ENCODE data around the gene MEP1A.

The MEP1A gene

DNA sequence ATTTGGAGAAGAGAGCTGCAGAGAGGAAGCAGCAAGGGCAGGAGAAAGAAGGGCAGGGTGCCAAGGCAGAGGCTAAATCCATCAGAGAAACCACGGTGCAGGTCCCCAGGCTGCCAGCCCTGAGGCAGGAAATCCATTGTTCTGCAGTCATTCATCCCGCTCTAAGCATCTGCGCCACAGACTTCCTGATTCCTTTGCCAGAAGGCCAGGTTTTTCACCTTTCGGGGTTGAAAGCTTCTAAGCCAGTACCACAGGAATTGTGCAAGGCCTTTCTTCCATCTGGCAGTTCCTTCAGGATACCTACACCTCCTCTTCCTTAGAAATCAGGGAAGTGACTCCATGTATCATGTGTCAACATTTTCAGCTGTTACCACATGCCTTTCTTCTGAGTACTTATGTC is 82.9 kb downstream of the MEP1A start:
- Histone ChIP-seq H3K23ac (ENCODE audit: low read length in 2 of 2) (no peak overlapping the region), H3K9me3 (ENCODE audit: control insufficient read depth, low read length) (no peaks in the 10 kb centered on the region), H3K36me3 (ENCODE audit: control insufficient read depth in 1 of 2, insufficient read depth in 2 of 2, low read depth in 1 of 2, low read length in 2 of 2) (no peaks in the 10 kb centered on the region), H3K9ac (ENCODE audit: low read length) (no peak overlapping the region), H2BK12ac (ENCODE audit: low read length in 2 of 2) (no peak overlapping the region), H4K91ac (ENCODE audit: low read length) (no peak overlapping the region), H3K4me1 (ENCODE audit: control insufficient read depth, insufficient read depth, low read depth, low read length) (peaks cover 3% of the 10 kb centered on the region), H2AFZ (ENCODE audit: low read depth, low read length) (no peak overlapping the region), H3K27me3 (ENCODE audit: control insufficient read depth in 1 of 2, insufficient read depth in 1 of 2, low read length in 2 of 2) (peaks cover 0 to 30% of the 10 kb centered on the region in 2 experiments), H3K4ac (ENCODE audit: low read depth in 1 of 2, low read length in 2 of 2) (no peak overlapping the region), H3K4me3 (ENCODE audit: insufficient read depth in 1 of 2, low read depth in 1 of 2, low read length in 2 of 2) (no peak overlapping the region), H3K4me2 (ENCODE audit: low read length, poor library complexity, severe bottlenecking) (no peak overlapping the region), H2BK5ac (ENCODE audit: low read depth, low read length, poor library complexity, severe bottlenecking) (no peak overlapping the region), H2BK15ac (ENCODE audit: low read depth, poor library complexity, severe bottlenecking) (no peak overlapping the region), H3K18ac (ENCODE audit: low read depth in 1 of 2, low read length in 2 of 2) (no peak overlapping the region), H4K8ac (ENCODE audit: low read length) (no peak overlapping the region), H3K27ac (ENCODE audit: low read length, poor library complexity, severe bottlenecking) (peak overlapping the region; percentile 11), H3K79me1 (replicated peaks; ENCODE audit: low read length, poor library complexity, severe bottlenecking) (no peaks in the 10 kb centered on the region), H2BK120ac (ENCODE audit: low read depth, low read length) (no peak overlapping the region), H3K14ac (ENCODE audit: low read length in 2 of 2) (no peak overlapping the region), H2AK5ac (ENCODE audit: low read length, severe bottlenecking) (no peak overlapping the region)
- 55% methylated on average over 4 of the region's 4 CpGs for WGBS
- peak; percentile 5 for DNase-seq

DNA sequence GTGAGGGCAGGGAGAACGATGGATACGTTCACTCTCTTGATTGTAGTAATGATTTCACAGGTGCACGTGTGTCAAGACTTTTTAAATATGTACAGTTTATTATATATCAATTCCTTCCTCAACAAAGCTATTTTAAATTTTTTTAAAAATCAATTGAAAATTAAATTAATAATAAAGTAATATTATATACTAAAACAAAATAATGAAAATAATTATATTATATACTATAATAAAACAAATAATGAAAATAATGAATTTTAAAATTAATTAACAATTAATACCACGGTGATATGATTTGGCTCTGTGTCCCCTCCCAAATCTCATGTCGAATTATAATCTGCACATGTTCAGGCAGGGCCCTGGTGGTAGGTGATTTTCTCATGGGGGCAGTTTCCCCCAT is 85.8 kb downstream of the MEP1A start:
- Histone ChIP-seq H3K27ac (ENCODE audit: low read length, poor library complexity, severe bottlenecking) (no peak overlapping the region), H2BK15ac (ENCODE audit: low read depth, poor library complexity, severe bottlenecking) (no peak overlapping the region), H3K4me3 (ENCODE audit: insufficient read depth in 1 of 2, low read depth in 1 of 2, low read length in 2 of 2) (no peak overlapping the region), H2AK5ac (ENCODE audit: low read length, severe bottlenecking) (no peak overlapping the region), H3K79me1 (replicated peaks; ENCODE audit: low read length, poor library complexity, severe bottlenecking) (no peaks in the 10 kb centered on the region), H3K14ac (ENCODE audit: low read length in 2 of 2) (no peak overlapping the region), H2AFZ (ENCODE audit: low read depth, low read length) (no peak overlapping the region), H3K9ac (ENCODE audit: low read length) (no peak overlapping the region), H3K9me3 (ENCODE audit: control insufficient read depth, low read length) (no peaks in the 10 kb centered on the region), H3K4me2 (ENCODE audit: low read length, poor library complexity, severe bottlenecking) (no peak overlapping the region), H3K4ac (ENCODE audit: low read depth in 1 of 2, low read length in 2 of 2) (no peak overlapping the region), H3K36me3 (ENCODE audit: control insufficient read depth in 1 of 2, insufficient read depth in 2 of 2, low read depth in 1 of 2, low read length in 2 of 2) (no peaks in the 10 kb centered on the region), H3K18ac (ENCODE audit: low read depth in 1 of 2, low read length in 2 of 2) (no peak overlapping the region), H3K27me3 (ENCODE audit: control insufficient read depth in 1 of 2, insufficient read depth in 1 of 2, low read length in 2 of 2) (peaks cover 0 to 21% of the 10 kb centered on the region in 2 experiments), H4K91ac (ENCODE audit: low read length) (no peak overlapping the region), H2BK120ac (ENCODE audit: low read depth, low read length) (no peak overlapping the region), H3K23ac (ENCODE audit: low read length in 2 of 2) (no peak overlapping the region), H4K8ac (ENCODE audit: low read length) (no peak overlapping the region), H2BK5ac (ENCODE audit: low read depth, low read length, poor library complexity, severe bottlenecking) (no peak overlapping the region), H2BK12ac (ENCODE audit: low read length in 2 of 2) (no peak overlapping the region), H3K4me1 (ENCODE audit: control insufficient read depth, insufficient read depth, low read depth, low read length) (peaks cover 3% of the 10 kb centered on the region)
- 100% methylated on average over 1 of the region's 5 CpGs for WGBS
- DNase-seq, result no peak

DNA sequence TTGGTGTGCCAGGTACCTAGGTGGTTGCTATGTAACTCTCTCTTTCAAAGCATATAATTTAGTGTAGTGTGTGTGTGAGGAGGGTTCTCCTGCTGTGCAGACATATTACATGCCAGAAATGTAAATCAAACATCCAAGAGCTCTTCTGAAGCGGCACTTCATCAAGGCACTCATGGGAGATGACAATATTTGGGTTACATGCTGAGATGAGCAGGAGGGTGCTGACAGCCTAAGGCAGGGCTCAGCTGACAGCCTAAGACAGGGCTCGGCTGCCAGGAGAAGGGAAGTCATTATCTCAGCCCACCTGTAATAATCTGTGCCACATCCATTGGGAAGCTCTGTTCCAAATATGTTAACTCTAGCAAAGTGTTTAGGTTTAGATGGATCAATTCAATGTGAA is 89.5 kb downstream of the MEP1A start:
- Histone ChIP-seq H3K4me1 (ENCODE audit: control insufficient read depth, insufficient read depth, low read depth, low read length) (no peaks in the 10 kb centered on the region), H3K18ac (ENCODE audit: low read depth in 1 of 2, low read length in 2 of 2) (no peak overlapping the region), H3K27ac (ENCODE audit: low read length, poor library complexity, severe bottlenecking) (no peak overlapping the region), H3K9ac (ENCODE audit: low read length) (no peak overlapping the region), H3K23ac (ENCODE audit: low read length in 2 of 2) (no peak overlapping the region), H3K36me3 (ENCODE audit: control insufficient read depth in 1 of 2, insufficient read depth in 2 of 2, low read depth in 1 of 2, low read length in 2 of 2) (no peaks in the 10 kb centered on the region), H2BK5ac (ENCODE audit: low read depth, low read length, poor library complexity, severe bottlenecking) (no peak overlapping the region), H2BK120ac (ENCODE audit: low read depth, low read length) (no peak overlapping the region), H3K4me2 (ENCODE audit: low read length, poor library complexity, severe bottlenecking) (no peak overlapping the region), H2AK5ac (ENCODE audit: low read length, severe bottlenecking) (no peak overlapping the region), H2BK12ac (ENCODE audit: low read length in 2 of 2) (no peak overlapping the region), H4K8ac (ENCODE audit: low read length) (no peak overlapping the region), H3K79me1 (replicated peaks; ENCODE audit: low read length, poor library complexity, severe bottlenecking) (no peaks in the 10 kb centered on the region), H3K9me3 (ENCODE audit: control insufficient read depth, low read length) (no peaks in the 10 kb centered on the region), H3K4ac (ENCODE audit: low read depth in 1 of 2, low read length in 2 of 2) (no peak overlapping the region), H2AFZ (ENCODE audit: low read depth, low read length) (no peak overlapping the region), H4K91ac (ENCODE audit: low read length) (no peak overlapping the region), H3K14ac (ENCODE audit: low read length in 2 of 2) (peak overlapping the region in 1 of 2 experiments; percentile 6), H2BK15ac (ENCODE audit: low read depth, poor library complexity, severe bottlenecking) (no peak overlapping the region), H3K27me3 (ENCODE audit: control insufficient read depth in 1 of 2, insufficient read depth in 1 of 2, low read length in 2 of 2) (peaks cover 0 to 24% of the 10 kb centered on the region in 2 experiments), H3K4me3 (ENCODE audit: insufficient read depth in 1 of 2, low read depth in 1 of 2, low read length in 2 of 2) (no peak overlapping the region)
- no peak for DNase-seq
- WGBS, result 98% methylated on average over 2 of the region's 2 CpGs

DNA sequence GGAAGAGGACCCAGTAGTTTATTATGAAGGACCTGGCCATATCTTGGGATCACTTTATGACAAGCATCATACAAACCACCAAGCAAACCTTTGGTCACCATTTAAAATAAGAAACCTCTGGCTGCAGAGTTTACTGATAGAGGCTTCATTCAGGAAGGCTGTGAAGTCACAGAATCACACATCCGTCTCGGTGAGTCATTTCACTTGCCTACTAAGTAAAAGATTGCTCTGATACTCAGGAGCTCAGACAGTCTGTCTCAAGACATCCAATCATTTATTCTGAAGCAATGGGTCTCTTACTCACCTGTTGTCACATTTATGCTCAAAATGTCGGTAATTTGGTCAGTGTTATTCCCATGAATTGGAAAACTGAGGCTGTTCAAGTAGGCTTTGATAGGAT is 94.8 kb downstream of the MEP1A start:
- Histone ChIP-seq H2AFZ (ENCODE audit: low read depth, low read length) (no peak overlapping the region), H3K23ac (ENCODE audit: low read length in 2 of 2) (no peak overlapping the region), H3K27ac (ENCODE audit: low read length, poor library complexity, severe bottlenecking) (no peak overlapping the region), H2AK5ac (ENCODE audit: low read length, severe bottlenecking) (no peak overlapping the region), H3K14ac (ENCODE audit: low read length in 2 of 2) (no peak overlapping the region), H2BK5ac (ENCODE audit: low read depth, low read length, poor library complexity, severe bottlenecking) (no peak overlapping the region), H3K4me3 (ENCODE audit: insufficient read depth in 1 of 2, low read depth in 1 of 2, low read length in 2 of 2) (no peak overlapping the region), H3K4ac (ENCODE audit: low read depth in 1 of 2, low read length in 2 of 2) (no peak overlapping the region), H2BK120ac (ENCODE audit: low read depth, low read length) (no peak overlapping the region), H3K4me1 (ENCODE audit: control insufficient read depth, insufficient read depth, low read depth, low read length) (peaks cover 2% of the 10 kb centered on the region), H3K9ac (ENCODE audit: low read length) (no peak overlapping the region), H3K27me3 (ENCODE audit: control insufficient read depth in 1 of 2, insufficient read depth in 1 of 2, low read length in 2 of 2) (peaks cover 0 to 3% of the 10 kb centered on the region in 2 experiments), H3K79me1 (replicated peaks; ENCODE audit: low read length, poor library complexity, severe bottlenecking) (no peaks in the 10 kb centered on the region), H3K4me2 (ENCODE audit: low read length, poor library complexity, severe bottlenecking) (no peak overlapping the region), H4K91ac (ENCODE audit: low read length) (no peak overlapping the region), H4K8ac (ENCODE audit: low read length) (no peak overlapping the region), H3K9me3 (ENCODE audit: control insufficient read depth, low read length) (no peaks in the 10 kb centered on the region), H2BK12ac (ENCODE audit: low read length in 2 of 2) (no peak overlapping the region), H2BK15ac (ENCODE audit: low read depth, poor library complexity, severe bottlenecking) (no peak overlapping the region), H3K18ac (ENCODE audit: low read depth in 1 of 2, low read length in 2 of 2) (no peak overlapping the region), H3K36me3 (ENCODE audit: control insufficient read depth in 1 of 2, insufficient read depth in 2 of 2, low read depth in 1 of 2, low read length in 2 of 2) (no peaks in the 10 kb centered on the region)
- peak; percentile 57 for DNase-seq
- WGBS, result 43% methylated on average over 3 of the region's 3 CpGs
